Measurements from ENCODE around the gene BTBD17.

GRCh38 chr17:74369665-74370490, 8.2 kb upstream of the BTBD17 start:
- TF ChIP-seq, protein P1, sequence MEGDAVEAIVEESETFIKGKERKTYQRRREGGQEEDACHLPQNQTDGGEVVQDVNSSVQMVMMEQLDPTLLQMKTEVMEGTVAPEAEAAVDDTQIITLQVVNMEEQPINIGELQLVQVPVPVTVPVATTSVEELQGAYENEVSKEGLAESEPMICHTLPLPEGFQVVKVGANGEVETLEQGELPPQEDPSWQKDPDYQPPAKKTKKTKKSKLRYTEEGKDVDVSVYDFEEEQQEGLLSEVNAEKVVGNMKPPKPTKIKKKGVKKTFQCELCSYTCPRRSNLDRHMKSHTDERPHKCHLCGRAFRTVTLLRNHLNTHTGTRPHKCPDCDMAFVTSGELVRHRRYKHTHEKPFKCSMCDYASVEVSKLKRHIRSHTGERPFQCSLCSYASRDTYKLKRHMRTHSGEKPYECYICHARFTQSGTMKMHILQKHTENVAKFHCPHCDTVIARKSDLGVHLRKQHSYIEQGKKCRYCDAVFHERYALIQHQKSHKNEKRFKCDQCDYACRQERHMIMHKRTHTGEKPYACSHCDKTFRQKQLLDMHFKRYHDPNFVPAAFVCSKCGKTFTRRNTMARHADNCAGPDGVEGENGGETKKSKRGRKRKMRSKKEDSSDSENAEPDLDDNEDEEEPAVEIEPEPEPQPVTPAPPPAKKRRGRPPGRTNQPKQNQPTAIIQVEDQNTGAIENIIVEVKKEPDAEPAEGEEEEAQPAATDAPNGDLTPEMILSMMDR (conservative IDR thresholded peaks at IDR 0.05; ENCODE audit: low read length): no peak
- TF ChIP-seq EZH2phosphoT487 (IDR thresholded peaks at IDR 0.05; ENCODE audit: borderline replicate concordance): no peak

Measured in Loucy (cell line).